Prostate gland (tissue), 2 donors: ENCODE data around the gene ST8SIA6. TPM values are rescaled to one million over a fixed set of nuclear protein-coding genes. Genes with fewer than 3 reads are reported as not detected.

Experiments used
- DNase-seq: peaks from one replicate; pipeline ENCODE4 v3.0.0-alpha.2; 2019; ENCODE audit warnings: low spot score
- H3K27ac ChIP-seq, 2 donors: fragments of 200-600 bp; sonication (generic); 2 replicates each; pipeline ENCODE4 v1.5.1; 2017 to 2019
- H3K27me3 ChIP-seq: fragments of 200-600 bp; sonication (generic); replicated peaks from 2 replicates; pipeline ENCODE4 v1.5.1; 2019; ENCODE audit not compliant: insufficient read depth
- H3K36me3 ChIP-seq, 2 donors: fragments of 200-600 bp; sonication (generic); 1 replicate in 1 of 2; 2 replicates in 1 of 2; pipeline versions ENCODE4 v1.5.1 to v1.8.1; 2017 to 2019
- H3K4me1 ChIP-seq: fragments of 200-600 bp; sonication (generic); replicated peaks from 2 replicates; pipeline ENCODE4 v1.5.1; 2019
- H3K4me3 ChIP-seq, 2 donors: fragments of 200-600 bp; sonication (generic); 2 replicates each; pipeline ENCODE4 v1.5.1; 2017 to 2019
- H3K9me3 ChIP-seq: fragments of 200-600 bp; sonication (generic); 2 replicates; pipeline ENCODE4 v1.5.1; 2017
- POLR2A ChIP-seq: fragments of 450-650 bp; IDR thresholded peaks from one replicate; pipeline ENCODE4 v1.6.1; 2016; ENCODE audit warnings: antibody characterized with exemption, mild to moderate bottlenecking
- POLR2AphosphoS5 ChIP-seq: sonication (generic); formaldehyde crosslinking; IDR thresholded peaks from one replicate; pipeline ENCODE4 v1.6.1; 2017; ENCODE audit warnings: antibody characterized with exemption
- WGBS: methylation state at CpG from one replicate; pipeline ENCODE4 v1.1.5; 2018; 5-methylcytosine and 5-hydroxymethylcytosine counted together
- intact Hi-C: fragments of 100-400 bp; cut with DNase I; formaldehyde crosslinking; loops from one replicate; pipeline ENCODE4 v1.14.2; 2022
- total RNA-seq, 2 donors: library from RNA; depleted of rRNA; stranded (reverse); fragments of >200 nt; gene quantifications; one replicate each; pipeline ENCODE4 v1.1.0, GENCODE V29; 2016
- TF ChIP-seq, protein P1 (sequence below), 4 experiments: fragments of 200-600 bp in 2 of 4; fragments of 450-650 bp in 2 of 4; sonication (generic) in 2 of 4; IDR thresholded peaks; 1 replicate in 3 of 4; 2 replicates in 1 of 4; pipeline ENCODE4 v1.5.1; 2016 to 2019; ENCODE audit warnings: antibody characterized with exemption in 4 of 4, mild to moderate bottlenecking in 2 of 4, moderate library complexity in 2 of 4

The ST8SIA6 gene
- total RNA-seq, 2 donors from 2014 or later = 1.1 to 5.6 TPM

DNA sequence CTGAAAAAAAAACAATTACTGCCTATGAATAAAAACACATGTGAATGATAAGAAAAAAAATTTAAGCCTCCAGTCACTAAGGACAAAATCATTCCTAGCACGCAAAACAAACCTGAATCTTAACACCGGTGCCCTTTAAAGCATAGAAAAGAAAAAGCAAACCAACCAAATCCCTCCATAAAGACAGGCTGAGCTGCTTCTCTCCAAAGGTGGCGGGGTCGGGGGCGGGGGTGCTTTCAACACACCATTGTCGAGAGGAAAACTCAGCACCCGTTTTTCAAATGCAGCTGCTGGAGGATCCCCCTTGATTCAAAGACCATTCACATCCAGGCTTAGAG, 1.4 kb downstream of the ST8SIA6 start:
- Histone ChIP-seq H3K27ac (peak overlapping the region; percentile 76 to 89), H3K27me3 (no peaks in the 10 kb centered on the region), H3K4me3 (peak overlapping the region; percentile 46 to 58), H3K9me3 (no peaks in the 10 kb centered on the region), H3K36me3 (no peaks in the 10 kb centered on the region), H3K4me1 (no peaks in the 10 kb centered on the region)
- intact Hi-C loops = no loop called here
- no peak for DNase-seq
- WGBS = 14% methylated on average over 7 of the region's 7 CpGs
- TF ChIP-seq, protein P1, sequence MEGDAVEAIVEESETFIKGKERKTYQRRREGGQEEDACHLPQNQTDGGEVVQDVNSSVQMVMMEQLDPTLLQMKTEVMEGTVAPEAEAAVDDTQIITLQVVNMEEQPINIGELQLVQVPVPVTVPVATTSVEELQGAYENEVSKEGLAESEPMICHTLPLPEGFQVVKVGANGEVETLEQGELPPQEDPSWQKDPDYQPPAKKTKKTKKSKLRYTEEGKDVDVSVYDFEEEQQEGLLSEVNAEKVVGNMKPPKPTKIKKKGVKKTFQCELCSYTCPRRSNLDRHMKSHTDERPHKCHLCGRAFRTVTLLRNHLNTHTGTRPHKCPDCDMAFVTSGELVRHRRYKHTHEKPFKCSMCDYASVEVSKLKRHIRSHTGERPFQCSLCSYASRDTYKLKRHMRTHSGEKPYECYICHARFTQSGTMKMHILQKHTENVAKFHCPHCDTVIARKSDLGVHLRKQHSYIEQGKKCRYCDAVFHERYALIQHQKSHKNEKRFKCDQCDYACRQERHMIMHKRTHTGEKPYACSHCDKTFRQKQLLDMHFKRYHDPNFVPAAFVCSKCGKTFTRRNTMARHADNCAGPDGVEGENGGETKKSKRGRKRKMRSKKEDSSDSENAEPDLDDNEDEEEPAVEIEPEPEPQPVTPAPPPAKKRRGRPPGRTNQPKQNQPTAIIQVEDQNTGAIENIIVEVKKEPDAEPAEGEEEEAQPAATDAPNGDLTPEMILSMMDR (IDR thresholded peaks at IDR 0.05) = no peak
- no peak for TF ChIP-seq POLR2AphosphoS5
- no peak for TF ChIP-seq POLR2A

DNA sequence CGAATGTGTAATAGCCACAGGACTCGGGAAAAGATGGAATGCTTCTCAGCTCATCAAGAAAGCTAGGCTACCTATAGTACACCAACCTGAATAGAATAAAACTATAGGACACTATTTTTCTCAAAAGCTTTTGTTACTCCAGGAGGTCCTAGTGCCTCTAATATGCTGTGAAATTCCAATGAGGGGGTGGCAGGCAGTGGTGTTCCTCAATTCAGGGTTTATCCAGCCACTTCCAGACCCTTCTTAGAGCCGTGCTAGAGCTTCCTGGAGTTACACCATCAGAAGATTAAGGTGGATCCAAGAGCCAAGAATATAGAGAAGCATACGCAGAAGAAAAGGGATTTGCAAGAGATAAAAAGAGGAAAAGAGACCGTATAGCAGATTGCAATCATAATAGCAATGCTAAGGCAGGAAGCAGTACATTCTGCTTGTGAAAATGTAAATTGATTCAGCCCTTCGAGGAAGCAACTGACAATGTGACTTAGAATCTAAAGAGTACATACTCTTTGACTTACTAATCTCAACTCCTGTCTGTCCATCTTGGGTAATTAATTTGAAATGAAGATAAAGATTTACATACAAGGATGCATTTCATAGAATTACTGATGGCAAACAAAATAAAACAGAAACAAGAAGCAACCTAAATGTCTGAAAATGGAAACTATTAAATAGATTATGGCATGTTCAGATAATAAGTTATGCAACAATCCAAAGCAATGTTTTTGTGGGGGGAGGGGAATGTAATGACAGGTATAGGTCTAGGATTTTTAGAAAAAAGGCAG, 2.1 kb downstream of the ST8SIA6 start:
- intact Hi-C loops = no loop called here
- H3K9me3 ChIP-seq = no peaks in the 10 kb centered on the region
- 60% methylated on average over 6 of the region's 6 CpGs for WGBS

DNA sequence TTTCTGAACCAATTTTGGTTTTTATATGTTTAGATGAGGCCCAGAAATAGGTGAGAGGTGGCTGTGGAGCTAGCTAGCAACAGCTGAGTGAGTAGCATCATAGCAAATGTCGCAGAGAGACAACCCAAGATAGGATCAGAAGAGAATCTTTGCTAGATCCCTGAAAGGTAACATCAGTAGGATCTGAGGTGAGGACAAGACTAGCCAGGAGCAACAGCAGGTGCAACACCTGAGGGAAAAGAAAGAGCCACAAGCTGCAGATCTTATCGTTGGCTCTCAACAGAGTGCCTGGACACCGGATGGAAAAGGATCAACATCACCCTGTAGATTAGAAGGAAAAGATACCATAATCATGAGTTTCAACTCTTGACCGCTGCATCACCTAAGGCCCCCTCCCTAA, 4.4 kb downstream of the ST8SIA6 start:
- WGBS = 84% methylated on average over 4 of the region's 4 CpGs
- TF ChIP-seq POLR2A = no peak
- TF ChIP-seq, protein P1 (IDR thresholded peaks at IDR 0.05) = no peak
- no peak for TF ChIP-seq POLR2AphosphoS5
- intact Hi-C loops = no loop called here
- H3K4me3 ChIP-seq = no peak overlapping the region
- DNase-seq = no peak
- no peak overlapping the region for H3K27ac ChIP-seq
- no peaks in the 10 kb centered on the region for H3K27me3 ChIP-seq
- no peaks in the 10 kb centered on the region for H3K36me3 ChIP-seq
- H3K4me1 ChIP-seq = no peaks in the 10 kb centered on the region
- H3K9me3 ChIP-seq = no peaks in the 10 kb centered on the region

More for the DNA sequence above, 2.1 kb downstream of the ST8SIA6 start:
- DNase-seq = no peak
- no peaks in the 10 kb centered on the region for H3K4me1 ChIP-seq
- TF ChIP-seq, protein P1 (IDR thresholded peaks at IDR 0.05) = no peak
- TF ChIP-seq POLR2AphosphoS5 = no peak
- TF ChIP-seq POLR2A = no peak
- H3K27ac ChIP-seq = peak overlapping the region; percentile 21 to 89
- H3K4me3 ChIP-seq = peak overlapping the region in 1 of 2 donors; percentile 58
- H3K27me3 ChIP-seq = no peaks in the 10 kb centered on the region
- no peaks in the 10 kb centered on the region for H3K36me3 ChIP-seq

DNA sequence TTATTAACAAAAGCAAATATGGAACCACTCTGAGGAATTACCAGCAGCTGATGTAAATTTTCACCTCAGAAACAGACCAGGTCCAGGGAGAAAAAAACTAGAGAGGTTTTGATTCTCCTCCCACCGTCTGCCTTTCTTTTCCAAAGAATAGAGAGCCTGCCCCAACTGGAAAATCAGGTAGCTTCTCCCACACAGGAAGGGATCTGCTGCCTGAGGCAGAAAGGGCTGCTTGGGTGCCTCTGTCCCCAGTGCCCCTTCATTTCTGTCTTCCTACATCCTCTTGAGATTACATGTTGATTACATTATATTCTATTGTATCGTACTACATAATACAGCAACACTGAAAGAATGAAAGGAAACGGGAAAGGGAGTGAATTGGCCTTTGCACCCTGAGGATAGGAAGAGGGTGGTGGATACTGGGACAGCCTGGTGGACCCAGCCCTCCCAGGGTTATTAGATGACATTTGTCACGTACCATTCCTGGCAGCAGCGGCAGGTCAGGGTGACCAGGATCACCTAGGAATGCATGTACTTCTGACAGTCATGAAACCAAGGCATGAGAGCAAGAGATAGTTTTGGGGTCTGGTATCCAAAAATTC, 8.9 kb downstream of the ST8SIA6 start:
- TF ChIP-seq, protein P1 (IDR thresholded peaks at IDR 0.05) = no peak
- peak; percentile 57 for TF ChIP-seq POLR2AphosphoS5
- Histone ChIP-seq H3K4me1 (no peaks in the 10 kb centered on the region), H3K9me3 (no peaks in the 10 kb centered on the region), H3K36me3 (no peaks in the 10 kb centered on the region), H3K27ac (peak overlapping the region; percentile 62 to 79), H3K4me3 (peak overlapping the region in 1 of 2 donors; percentile 7), H3K27me3 (no peaks in the 10 kb centered on the region)
- peak; percentile 78 for DNase-seq
- WGBS = 26% methylated on average over 5 of the region's 5 CpGs
- intact Hi-C loops = no loop called here

DNA sequence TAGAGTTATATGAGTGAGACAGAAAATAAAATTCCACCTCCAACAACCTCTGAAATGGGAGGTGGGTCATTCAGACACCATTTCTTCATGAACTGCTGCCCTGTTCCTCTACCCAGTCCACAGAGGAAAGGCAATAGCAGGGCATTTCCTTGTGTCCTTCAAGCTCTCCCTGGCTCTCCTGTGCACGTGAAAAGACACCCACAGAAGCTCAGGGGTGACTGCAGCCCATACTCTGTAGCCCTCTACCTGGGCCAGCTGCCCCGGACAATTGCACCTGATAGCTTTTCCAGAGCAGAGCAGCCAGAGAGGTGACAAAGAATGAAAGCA, 10.0 kb downstream of the ST8SIA6 start:
- H3K4me1 ChIP-seq = no peaks in the 10 kb centered on the region
- TF ChIP-seq POLR2A = no peak
- TF ChIP-seq POLR2AphosphoS5 = no peak
- TF ChIP-seq, protein P1 (IDR thresholded peaks at IDR 0.05) = no peak
- peak overlapping the region; percentile 62 to 79 for H3K27ac ChIP-seq
- H3K36me3 ChIP-seq = no peaks in the 10 kb centered on the region
- H3K27me3 ChIP-seq = no peaks in the 10 kb centered on the region
- 60% methylated on average over 2 of the region's 2 CpGs for WGBS
- DNase-seq = no peak
- intact Hi-C loops = no loop called here
- no peaks in the 10 kb centered on the region for H3K9me3 ChIP-seq
- no peak overlapping the region for H3K4me3 ChIP-seq
